C4-2B (cell line): ENCODE measurements around the gene TNNI3K.

ENCODE experiments used
- H3K27ac ChIP-seq: fragments of 450-650 bp; 2 replicates; pipeline ENCODE4 v1.5.1; 2017
- CTCF ChIP-seq: fragments of 450-650 bp; conservative IDR thresholded peaks from 2 replicates; pipeline ENCODE4 v1.5.1; 2017; ENCODE audit warnings: mild to moderate bottlenecking
- ZFX ChIP-seq: fragments of 450-650 bp; IDR thresholded peaks from 2 replicates; pipeline ENCODE4 v1.6.1; 2017

TNNI3K gene

DNA sequence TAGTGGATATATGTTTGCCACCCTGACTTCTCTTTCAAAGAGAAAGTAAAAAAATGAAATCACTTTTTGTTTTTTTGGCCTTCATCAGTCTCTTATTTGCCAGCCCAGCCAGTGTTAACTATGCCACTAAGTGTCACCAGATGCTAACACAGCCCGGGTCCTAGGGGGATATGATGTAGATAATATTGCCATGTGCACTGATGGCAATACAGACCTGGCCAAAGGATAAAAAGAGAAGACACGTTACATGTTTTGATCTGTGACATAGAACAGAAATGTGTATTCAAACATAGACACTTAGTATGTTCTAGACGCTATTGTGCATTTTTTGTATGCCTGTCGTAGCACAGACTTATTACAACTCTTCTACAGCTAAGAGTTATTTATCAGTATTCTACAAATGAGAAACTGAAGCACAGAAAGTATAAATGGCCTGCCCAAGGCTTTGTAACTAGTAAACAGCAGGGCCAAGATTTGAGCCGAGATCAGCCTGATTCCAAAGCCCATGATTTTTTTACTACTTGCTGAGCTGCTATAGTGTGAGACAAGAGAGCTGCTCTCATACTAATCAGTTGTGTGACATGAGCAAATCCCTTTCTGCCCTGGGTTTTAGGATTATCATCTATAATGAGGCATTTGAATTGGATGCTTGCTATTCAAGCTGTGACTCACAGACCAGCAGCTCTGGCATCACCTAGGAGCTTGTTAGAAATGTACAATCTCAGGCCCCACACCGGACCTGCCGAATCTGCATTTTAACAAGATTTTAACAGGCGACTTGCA, 270.9 kb downstream of the TNNI3K start:
- H3K27ac ChIP-seq = no peak overlapping the region
- TF ChIP-seq ZFX = no peak
- no peak for TF ChIP-seq CTCF

DNA sequence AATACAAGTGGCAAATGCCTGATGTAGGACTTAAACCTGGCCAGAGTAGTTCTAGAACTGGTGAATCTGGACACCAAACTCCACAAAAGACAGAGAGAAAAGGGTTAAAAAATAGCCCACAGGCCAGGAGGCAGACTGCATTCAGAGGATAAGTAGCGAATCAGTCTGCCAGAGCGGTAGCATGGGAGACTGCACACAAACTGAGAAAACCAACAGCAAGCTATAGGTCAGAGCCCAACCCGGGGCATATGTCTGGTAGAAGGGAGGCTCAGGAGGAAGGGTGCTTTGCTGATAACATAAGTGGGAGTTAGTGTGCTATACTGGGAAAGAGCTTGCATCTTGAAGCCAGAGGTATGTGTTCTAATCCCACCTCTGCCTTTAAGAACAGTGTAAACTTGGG, 273.3 kb downstream of the TNNI3K start:
- TF ChIP-seq ZFX (no peak), CTCF (no peak)

GRCh38 chr1:74512170-74512915, 277.2 kb downstream of the TNNI3K start, which contains the start of gene LRRC53:
LRRC53 (minus strand) TSS chr1:74512611; CDS start chr1:74483349, 29,262 bp downstream.
- TF ChIP-seq ZFX = no peak
- no peak within 1 kb of the TSS for H3K27ac ChIP-seq

More for the DNA sequence above, 273.3 kb downstream of the TNNI3K start:
- H3K27ac ChIP-seq = no peak overlapping the region

- no peak overlapping the region for H3K27ac ChIP-seq
- TF ChIP-seq CTCF = no peak
- TF ChIP-seq ZFX = no peak
Observed at GRCh38 chr1:74513411-74514300, 278.5 kb downstream of the TNNI3K start.

GRCh38 chr1:74517599-74518051, 282.4 kb downstream of the TNNI3K start:
- TF ChIP-seq ZFX (no peak), CTCF (no peak)
- no peak overlapping the region for H3K27ac ChIP-seq

DNA sequence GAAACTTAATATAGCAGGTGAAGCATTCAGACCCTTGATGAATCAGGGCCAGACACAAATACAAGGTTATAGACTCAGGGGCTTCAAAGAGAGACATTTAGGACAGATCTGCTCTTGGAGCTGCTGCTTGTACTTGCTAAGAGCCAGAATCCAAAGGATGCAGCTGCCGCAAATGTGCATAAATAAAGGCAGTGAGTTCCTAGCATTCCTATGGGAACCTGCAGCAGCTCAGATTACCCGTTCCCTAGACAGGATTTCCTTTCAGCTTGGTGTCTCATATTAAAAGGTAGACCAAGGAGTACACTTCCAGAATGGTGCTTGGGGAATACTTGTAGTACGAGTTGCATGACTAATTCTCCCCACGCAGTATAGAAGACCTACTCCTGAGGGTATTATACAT, 287.0 kb downstream of the TNNI3K start:
- no peak for TF ChIP-seq CTCF
- no peak for TF ChIP-seq ZFX
- no peak overlapping the region for H3K27ac ChIP-seq

DNA sequence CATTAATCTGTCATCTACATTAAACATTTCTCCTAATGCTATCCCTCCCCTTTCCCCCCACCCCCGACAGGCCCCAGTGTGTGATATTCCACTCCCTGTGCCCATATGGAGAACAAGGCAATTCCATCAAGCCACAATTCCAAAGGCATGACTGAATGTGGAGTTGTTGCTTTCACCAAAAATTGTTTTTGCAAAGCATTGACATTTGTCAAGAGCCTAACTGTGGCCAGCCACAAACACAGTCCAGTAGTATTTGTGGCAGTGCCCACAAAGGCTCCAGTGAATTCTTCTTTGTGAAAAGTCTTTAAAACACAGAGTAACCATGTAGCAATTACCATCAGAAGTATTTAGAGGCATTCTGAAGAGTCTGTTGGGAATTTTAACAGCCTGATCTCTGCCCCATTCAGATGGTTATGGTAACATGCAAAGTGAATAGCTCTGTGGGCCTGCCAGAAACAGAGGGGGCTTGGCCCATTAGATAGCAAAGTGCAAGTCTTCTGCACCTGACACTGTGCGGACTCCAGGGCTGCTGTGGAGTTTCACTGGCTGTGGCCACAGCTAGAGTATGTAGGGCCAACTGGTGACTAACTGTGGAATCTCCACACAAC, 288.8 kb downstream of the TNNI3K start:
- TF ChIP-seq ZFX (no peak), CTCF (no peak)
- H3K27ac ChIP-seq = no peak overlapping the region
